ENCODE results near the gene UBE2E2.

The UBE2E2 gene

DNA sequence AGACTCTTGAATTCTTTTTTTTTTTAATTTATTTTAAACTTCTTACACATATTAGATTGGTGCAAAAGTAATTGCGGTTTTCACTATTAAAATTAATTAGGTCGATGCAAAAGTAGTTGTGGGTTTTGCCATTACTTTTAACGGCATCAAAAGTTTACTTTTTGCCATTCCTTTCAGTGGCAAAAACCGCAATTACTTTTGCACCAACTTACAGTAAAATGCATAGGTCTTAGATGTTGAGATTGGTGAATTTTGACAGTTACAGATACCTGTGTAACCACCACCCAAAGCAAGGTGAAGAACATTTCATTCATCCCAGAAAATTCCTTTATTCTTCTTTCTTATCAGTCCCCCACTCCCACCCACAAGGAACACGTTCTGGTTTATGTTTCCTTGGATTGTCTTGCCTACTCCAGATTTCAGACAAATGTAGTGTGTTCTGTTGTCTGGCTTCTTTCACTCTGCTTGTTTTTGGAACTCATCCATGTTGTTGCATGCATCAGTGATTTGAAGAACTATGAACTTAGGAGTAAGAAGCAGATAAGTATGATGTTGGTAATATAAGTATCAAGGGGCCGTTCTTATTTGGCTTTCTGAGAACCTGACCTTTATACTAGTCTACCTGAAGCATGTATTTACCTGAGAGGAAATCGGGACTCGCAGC lies 404.2 kb downstream of the UBE2E2 start:
- TF ChIP-seq TCF12 (IDR thresholded peaks at IDR 0.05; ENCODE audit: low read depth) (no peak), NFIC (IDR thresholded peaks at IDR 0.05) (peak; percentile 65)

DNA sequence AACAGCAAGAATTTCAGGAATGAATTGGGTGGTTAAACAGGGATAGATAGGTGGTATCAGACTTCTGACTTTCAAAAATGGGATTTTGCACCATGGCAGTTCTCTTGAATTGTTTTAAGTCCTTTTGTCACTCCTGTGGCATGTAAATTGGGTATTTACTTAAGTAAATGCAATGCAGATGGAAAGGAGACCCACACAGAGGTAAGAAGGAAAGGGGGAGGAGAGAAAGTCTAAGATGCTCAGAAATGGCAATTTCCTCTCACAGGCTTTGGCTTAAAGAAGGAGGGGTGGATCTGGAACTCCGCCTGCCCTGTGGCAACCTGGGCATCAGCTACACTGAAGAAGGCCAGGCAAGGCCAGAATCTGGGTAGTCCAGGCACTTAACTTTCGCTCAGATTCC lies 405.5 kb downstream of the UBE2E2 start:
- TF ChIP-seq EGR1 (IDR thresholded peaks at IDR 0.05) (no peak), RAD21 (IDR thresholded peaks at IDR 0.05; ENCODE audit: low read depth) (no peak), YY1 (IDR thresholded peaks at IDR 0.05; ENCODE audit: low read depth) (no peak), TAF1 (IDR thresholded peaks at IDR 0.05; ENCODE audit: low read depth) (no peak), FOXM1 (IDR thresholded peaks at IDR 0.05; ENCODE audit: borderline replicate concordance, low read depth) (no peak), EP300 (IDR thresholded peaks at IDR 0.05; ENCODE audit: borderline replicate concordance) (no peak), CREB1 (IDR thresholded peaks at IDR 0.05; ENCODE audit: low read depth) (no peak), ZBTB7A (IDR thresholded peaks at IDR 0.05; ENCODE audit: low read depth) (no peak)

DNA sequence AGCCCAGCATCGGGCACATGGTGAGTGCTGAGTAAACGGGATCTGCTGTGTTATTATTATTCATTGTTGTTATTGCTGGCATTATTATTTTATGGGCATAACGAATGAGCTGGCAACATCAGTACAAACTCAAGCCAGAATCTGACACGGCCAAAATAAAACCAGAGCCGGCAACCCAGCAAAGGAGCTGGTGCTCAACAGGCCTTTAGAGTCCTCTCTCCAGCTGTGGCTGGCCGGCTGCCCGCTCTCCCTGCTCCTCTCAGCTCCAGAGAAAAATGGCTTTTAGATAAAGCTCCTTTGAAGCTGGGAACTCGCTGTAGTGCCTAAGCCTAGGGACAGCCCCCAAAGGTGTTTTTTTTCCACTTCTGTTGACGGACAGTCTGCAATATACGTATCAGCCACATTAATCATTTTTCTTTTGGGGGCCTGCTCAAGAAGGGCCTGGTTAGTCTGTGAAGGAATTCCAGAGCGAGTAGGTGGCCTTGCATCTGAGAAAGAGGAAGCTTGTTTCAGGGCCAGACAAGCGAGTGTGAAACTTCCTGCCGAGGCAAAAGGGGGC lies 408.7 kb downstream of the UBE2E2 start:
- TF ChIP-seq EP300 (IDR thresholded peaks at IDR 0.05; ENCODE audit: borderline replicate concordance) = no peak
- TF ChIP-seq NFIC (IDR thresholded peaks at IDR 0.05) = 0 out of 2 replicates have a peak, but pooled peaks have one; percentile 13

DNA sequence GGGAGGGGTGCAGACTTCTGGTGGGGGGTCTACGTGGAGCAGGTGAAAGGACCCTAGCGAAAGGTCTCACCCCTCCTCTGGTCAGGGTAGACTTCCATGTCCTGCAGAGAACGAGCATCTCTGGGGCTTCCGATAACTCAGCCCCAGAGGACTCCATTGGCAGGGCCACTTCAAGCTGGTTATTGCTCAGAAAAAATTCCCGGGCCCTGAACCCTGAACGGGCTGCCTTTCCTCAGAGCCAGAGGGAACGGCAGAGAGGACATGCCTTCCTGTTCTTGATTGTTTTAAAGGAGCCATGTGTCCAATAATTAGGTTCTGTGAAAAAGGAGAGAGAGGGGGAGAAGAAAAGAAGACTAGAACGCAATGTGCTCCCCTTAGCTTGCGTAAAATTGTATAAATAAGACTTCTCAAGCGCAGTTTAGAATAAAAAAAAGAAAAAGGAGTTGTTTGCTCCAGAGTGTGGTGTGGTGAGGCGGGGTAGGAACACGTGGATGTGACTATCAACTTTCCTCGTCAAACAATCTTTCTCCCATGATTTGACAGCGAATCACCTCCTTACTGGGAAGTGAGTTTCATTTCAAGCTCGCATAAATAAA lies 409.3 kb downstream of the UBE2E2 start:
- TF ChIP-seq NFIC (IDR thresholded peaks at IDR 0.05) = no peak
- TF ChIP-seq FOXM1 (IDR thresholded peaks at IDR 0.05; ENCODE audit: borderline replicate concordance, low read depth) = no peak
- TF ChIP-seq, protein P1, sequence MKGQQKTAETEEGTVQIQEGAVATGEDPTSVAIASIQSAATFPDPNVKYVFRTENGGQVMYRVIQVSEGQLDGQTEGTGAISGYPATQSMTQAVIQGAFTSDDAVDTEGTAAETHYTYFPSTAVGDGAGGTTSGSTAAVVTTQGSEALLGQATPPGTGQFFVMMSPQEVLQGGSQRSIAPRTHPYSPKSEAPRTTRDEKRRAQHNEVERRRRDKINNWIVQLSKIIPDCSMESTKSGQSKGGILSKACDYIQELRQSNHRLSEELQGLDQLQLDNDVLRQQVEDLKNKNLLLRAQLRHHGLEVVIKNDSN (IDR thresholded peaks at IDR 0.05) = no peak
- TF ChIP-seq, protein P2, sequence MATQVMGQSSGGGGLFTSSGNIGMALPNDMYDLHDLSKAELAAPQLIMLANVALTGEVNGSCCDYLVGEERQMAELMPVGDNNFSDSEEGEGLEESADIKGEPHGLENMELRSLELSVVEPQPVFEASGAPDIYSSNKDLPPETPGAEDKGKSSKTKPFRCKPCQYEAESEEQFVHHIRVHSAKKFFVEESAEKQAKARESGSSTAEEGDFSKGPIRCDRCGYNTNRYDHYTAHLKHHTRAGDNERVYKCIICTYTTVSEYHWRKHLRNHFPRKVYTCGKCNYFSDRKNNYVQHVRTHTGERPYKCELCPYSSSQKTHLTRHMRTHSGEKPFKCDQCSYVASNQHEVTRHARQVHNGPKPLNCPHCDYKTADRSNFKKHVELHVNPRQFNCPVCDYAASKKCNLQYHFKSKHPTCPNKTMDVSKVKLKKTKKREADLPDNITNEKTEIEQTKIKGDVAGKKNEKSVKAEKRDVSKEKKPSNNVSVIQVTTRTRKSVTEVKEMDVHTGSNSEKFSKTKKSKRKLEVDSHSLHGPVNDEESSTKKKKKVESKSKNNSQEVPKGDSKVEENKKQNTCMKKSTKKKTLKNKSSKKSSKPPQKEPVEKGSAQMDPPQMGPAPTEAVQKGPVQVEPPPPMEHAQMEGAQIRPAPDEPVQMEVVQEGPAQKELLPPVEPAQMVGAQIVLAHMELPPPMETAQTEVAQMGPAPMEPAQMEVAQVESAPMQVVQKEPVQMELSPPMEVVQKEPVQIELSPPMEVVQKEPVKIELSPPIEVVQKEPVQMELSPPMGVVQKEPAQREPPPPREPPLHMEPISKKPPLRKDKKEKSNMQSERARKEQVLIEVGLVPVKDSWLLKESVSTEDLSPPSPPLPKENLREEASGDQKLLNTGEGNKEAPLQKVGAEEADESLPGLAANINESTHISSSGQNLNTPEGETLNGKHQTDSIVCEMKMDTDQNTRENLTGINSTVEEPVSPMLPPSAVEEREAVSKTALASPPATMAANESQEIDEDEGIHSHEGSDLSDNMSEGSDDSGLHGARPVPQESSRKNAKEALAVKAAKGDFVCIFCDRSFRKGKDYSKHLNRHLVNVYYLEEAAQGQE (IDR thresholded peaks at IDR 0.05; ENCODE audit: low read depth) = no peak
- TF ChIP-seq CREB1 (IDR thresholded peaks at IDR 0.05; ENCODE audit: low read depth) = no peak
- no peak for TF ChIP-seq ZBTB7A (IDR thresholded peaks at IDR 0.05; ENCODE audit: low read depth)
- no peak for TF ChIP-seq TAF1 (IDR thresholded peaks at IDR 0.05; ENCODE audit: low read depth)
- TF ChIP-seq CEBPB (IDR thresholded peaks at IDR 0.05) = no peak
- no peak for TF ChIP-seq TEAD4 (IDR thresholded peaks at IDR 0.05)
- TF ChIP-seq EP300 (IDR thresholded peaks at IDR 0.05; ENCODE audit: borderline replicate concordance) = no peak
- TF ChIP-seq RAD21 (IDR thresholded peaks at IDR 0.05; ENCODE audit: low read depth) = no peak
- TF ChIP-seq, protein P3, sequence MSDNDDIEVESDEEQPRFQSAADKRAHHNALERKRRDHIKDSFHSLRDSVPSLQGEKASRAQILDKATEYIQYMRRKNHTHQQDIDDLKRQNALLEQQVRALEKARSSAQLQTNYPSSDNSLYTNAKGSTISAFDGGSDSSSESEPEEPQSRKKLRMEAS (IDR thresholded peaks at IDR 0.05) = no peak
- no peak for TF ChIP-seq YY1 (IDR thresholded peaks at IDR 0.05; ENCODE audit: low read depth)
- TF ChIP-seq TCF12 (IDR thresholded peaks at IDR 0.05; ENCODE audit: low read depth) = no peak
- no peak for TF ChIP-seq EGR1 (IDR thresholded peaks at IDR 0.05)

DNA sequence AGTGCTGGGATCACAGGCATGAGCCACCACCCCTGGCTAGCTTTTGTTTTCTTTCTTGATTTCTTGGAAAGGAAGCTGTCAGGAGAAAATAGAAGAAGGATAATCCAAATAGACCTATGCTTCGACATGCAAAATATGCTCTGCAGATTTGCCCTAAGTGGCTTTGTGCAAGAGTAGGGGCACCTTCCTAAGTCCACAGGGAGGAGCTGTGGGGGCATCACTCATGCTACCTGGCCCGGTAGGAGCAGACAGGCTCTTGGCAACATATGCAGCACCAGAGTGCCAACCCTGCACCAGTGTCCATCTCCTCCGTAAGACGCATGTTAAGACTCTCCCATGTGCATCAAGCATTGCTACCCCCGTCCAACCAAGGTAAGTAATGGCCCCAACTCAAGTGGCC lies 411.9 kb downstream of the UBE2E2 start:
- TF ChIP-seq CEBPB (IDR thresholded peaks at IDR 0.05) (no peak), ZBTB7A (IDR thresholded peaks at IDR 0.05; ENCODE audit: low read depth) (no peak), RAD21 (IDR thresholded peaks at IDR 0.05; ENCODE audit: low read depth) (peak; percentile 12; the same call in 1 of the 2 replicates)

DNA sequence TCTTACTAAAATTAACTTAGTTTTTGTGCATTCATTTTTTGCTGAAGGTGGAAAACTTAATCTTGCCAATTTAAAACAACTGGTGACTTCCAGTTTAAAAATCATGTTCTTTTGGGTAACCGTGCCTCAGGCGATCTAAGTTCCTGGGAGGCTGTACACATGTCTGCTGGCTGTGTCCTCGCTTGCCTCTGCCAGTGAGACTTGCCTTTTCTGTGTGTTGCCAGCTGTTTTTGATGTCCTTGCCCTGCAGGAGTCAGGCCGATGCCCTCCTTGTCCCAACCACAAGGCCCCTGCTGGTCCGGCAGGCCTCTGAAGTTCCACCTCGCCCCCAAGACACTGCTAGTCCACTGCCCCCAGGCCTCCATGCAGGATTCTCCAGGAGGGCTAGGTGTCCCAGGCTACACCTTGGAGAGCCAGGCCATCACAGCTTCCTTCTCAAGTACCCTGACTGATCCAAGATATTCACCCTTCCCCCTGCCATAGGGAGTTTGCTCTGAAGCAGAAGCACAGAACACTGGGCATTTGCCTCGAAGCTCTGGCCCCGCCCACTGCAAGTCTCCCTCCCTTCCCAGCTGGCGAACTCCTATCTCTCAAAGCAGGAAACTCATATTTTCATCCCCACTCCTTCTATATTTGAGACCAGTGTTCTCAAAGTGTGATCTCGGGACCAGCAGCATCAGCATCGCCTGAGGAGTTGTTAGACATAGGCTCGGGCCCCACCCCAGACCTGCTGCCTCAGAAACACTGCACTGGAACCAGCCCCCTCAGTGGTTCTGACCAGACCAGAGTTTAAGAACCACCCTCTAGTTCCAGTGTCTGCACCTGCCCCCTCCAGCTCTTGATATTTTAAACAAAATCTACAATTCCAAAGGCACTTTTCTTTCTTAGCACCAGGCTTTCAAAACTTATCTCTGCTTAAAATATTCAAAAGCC lies 416.8 kb downstream of the UBE2E2 start:
- TF ChIP-seq, protein P1 (IDR thresholded peaks at IDR 0.05) = no peak
- TF ChIP-seq FOXM1 (IDR thresholded peaks at IDR 0.05; ENCODE audit: borderline replicate concordance, low read depth) = no peak
- TF ChIP-seq, protein P3 (IDR thresholded peaks at IDR 0.05) = no peak
- no peak for TF ChIP-seq ZBTB7A (IDR thresholded peaks at IDR 0.05; ENCODE audit: low read depth)
- no peak for TF ChIP-seq TAF1 (IDR thresholded peaks at IDR 0.05; ENCODE audit: low read depth)
- TF ChIP-seq YY1 (IDR thresholded peaks at IDR 0.05; ENCODE audit: low read depth) = no peak
- TF ChIP-seq CEBPB (IDR thresholded peaks at IDR 0.05) = no peak
- TF ChIP-seq, protein P2 (IDR thresholded peaks at IDR 0.05; ENCODE audit: low read depth) = no peak
- TF ChIP-seq EP300 (IDR thresholded peaks at IDR 0.05; ENCODE audit: borderline replicate concordance) = no peak
- no peak for TF ChIP-seq TEAD4 (IDR thresholded peaks at IDR 0.05)
- no peak for TF ChIP-seq EGR1 (IDR thresholded peaks at IDR 0.05)
- TF ChIP-seq TCF12 (IDR thresholded peaks at IDR 0.05; ENCODE audit: low read depth) = no peak
- TF ChIP-seq NFIC (IDR thresholded peaks at IDR 0.05) = no peak

Data from Ishikawa (cell line).